H9 (cell line): ENCODE results near the gene SPAG7. TPM values are rescaled to one million over a fixed set of nuclear protein-coding genes. Genes with fewer than 3 reads are reported as not detected.

Experiments
- DNase-seq: peaks from one replicate; pipeline ENCODE4 v3.0.0-alpha.2; 2017
- H2AFZ ChIP-seq: one replicate; pipeline ENCODE4 v1.6.1; 2013; ENCODE audit warnings: mild to moderate bottlenecking, low read length, control low read depth, moderate library complexity
- H2AK5ac ChIP-seq: 2 replicates; pipeline ENCODE4 v1.6.1; 2013; ENCODE audit warnings: low read length, control low read depth, mixed read lengths; ENCODE audit not compliant: insufficient read length
- H2BK120ac ChIP-seq: one replicate; pipeline ENCODE4 v1.6.1; 2013; ENCODE audit warnings: low read depth, mild to moderate bottlenecking, low read length, control low read depth, inconsistent platforms; ENCODE audit not compliant: poor library complexity, severe bottlenecking
- H2BK12ac ChIP-seq: 2 replicates; pipeline ENCODE4 v1.6.1; 2013; ENCODE audit warnings: low read length, control low read depth, mixed read lengths, low read depth; ENCODE audit not compliant: insufficient read length
- H2BK15ac ChIP-seq: 2 replicates; pipeline ENCODE4 v1.6.1; 2013; ENCODE audit warnings: low read depth, low read length, control low read depth
- H2BK20ac ChIP-seq: one replicate; pipeline ENCODE4 v1.6.1; 2013; ENCODE audit warnings: low read depth, mild to moderate bottlenecking, low read length, control low read depth, inconsistent platforms; ENCODE audit not compliant: poor library complexity, severe bottlenecking
- H2BK5ac ChIP-seq: 2 replicates; pipeline ENCODE4 v1.6.1; 2013; ENCODE audit warnings: low read length, control low read depth, mixed read lengths; ENCODE audit not compliant: insufficient read length
- H3K14ac ChIP-seq: 2 replicates; pipeline ENCODE4 v1.6.1; 2013; ENCODE audit warnings: low read length, control low read depth; ENCODE audit not compliant: insufficient read depth
- H3K18ac ChIP-seq: 2 replicates; pipeline ENCODE4 v1.6.1; 2013; ENCODE audit warnings: low read depth, mild to moderate bottlenecking, mixed read lengths, low read length, control low read depth; ENCODE audit not compliant: insufficient read length
- H3K23ac ChIP-seq: 2 replicates; pipeline ENCODE4 v1.6.1; 2013; ENCODE audit warnings: low read length, control low read depth, mixed read lengths, low read depth; ENCODE audit not compliant: insufficient read length
- H3K23me2 ChIP-seq: 2 replicates; pipeline ENCODE4 v1.6.1; 2013; ENCODE audit warnings: low read depth, mild to moderate bottlenecking, mixed read lengths, low read length, control low read depth; ENCODE audit not compliant: insufficient read length, poor library complexity, severe bottlenecking
- H3K27ac ChIP-seq: 2 replicates; pipeline ENCODE4 v1.5.1; 2013; ENCODE audit warnings: low read length, control low read depth, mixed read lengths, low read depth; ENCODE audit not compliant: insufficient read length
- H3K27me3 ChIP-seq: 2 replicates; pipeline ENCODE4 v1.6.1; 2013; ENCODE audit warnings: low read length, control low read depth, inconsistent platforms; ENCODE audit not compliant: insufficient read depth
- H3K4ac ChIP-seq: 2 replicates; pipeline ENCODE4 v1.6.1; 2013; ENCODE audit warnings: low read depth, mild to moderate bottlenecking, control low read depth, inconsistent platforms, low read length, moderate library complexity
- H3K4me1 ChIP-seq: 2 replicates; pipeline ENCODE4 v1.6.1; 2013; ENCODE audit warnings: low read length, control low read depth, inconsistent platforms; ENCODE audit not compliant: insufficient read depth
- H3K4me2 ChIP-seq: 2 replicates; pipeline ENCODE4 v1.6.1; 2013; ENCODE audit warnings: low read length, control low read depth, mixed read lengths; ENCODE audit not compliant: insufficient read length, insufficient read depth
- H3K56ac ChIP-seq: 2 replicates; pipeline ENCODE4 v1.6.1; 2013; ENCODE audit warnings: low read depth, mild to moderate bottlenecking, mixed read lengths, low read length, control low read depth; ENCODE audit not compliant: insufficient read length
- H3K79me1 ChIP-seq: 2 replicates; pipeline ENCODE4 v1.6.1; 2013; ENCODE audit warnings: low read depth, mild to moderate bottlenecking, moderate library complexity, low read length, control low read depth, inconsistent platforms; ENCODE audit not compliant: insufficient read depth, poor library complexity, severe bottlenecking
- H3K79me2 ChIP-seq: 2 replicates; pipeline ENCODE4 v1.6.1; 2013; ENCODE audit warnings: low read length, control low read depth, inconsistent platforms; ENCODE audit not compliant: insufficient read depth
- H3K9ac ChIP-seq: 2 replicates; pipeline ENCODE4 v1.6.1; 2013; ENCODE audit warnings: low read length, control low read depth, mixed read lengths; ENCODE audit not compliant: insufficient read length; ENCODE audit errors: extremely low read depth
- H3K9me3 ChIP-seq: one replicate; pipeline ENCODE4 v1.6.1; 2013; ENCODE audit warnings: low read depth, low read length, inconsistent platforms; ENCODE audit not compliant: control insufficient read depth
- H3T11ph ChIP-seq: one replicate; pipeline ENCODE4 v1.6.1; 2013; ENCODE audit warnings: mild to moderate bottlenecking, low read length, control low read depth, inconsistent platforms
- H4K20me1 ChIP-seq: one replicate; pipeline ENCODE4 v1.6.1; 2013; ENCODE audit not compliant: control insufficient read depth, insufficient read length, insufficient read depth
- H4K5ac ChIP-seq: 2 replicates; pipeline ENCODE4 v1.6.1; 2013; ENCODE audit warnings: low read depth, mild to moderate bottlenecking, mixed read lengths, low read length, control low read depth; ENCODE audit not compliant: insufficient read length
- H4K8ac ChIP-seq: replicated peaks from 2 replicates; pipeline ENCODE4 v1.6.1; 2013; ENCODE audit warnings: low read length, control low read depth, mixed read lengths, low read depth; ENCODE audit not compliant: insufficient read length
- H4K91ac ChIP-seq: 2 replicates; pipeline ENCODE4 v1.6.1; 2013; ENCODE audit warnings: low read depth, mild to moderate bottlenecking, moderate library complexity, mixed read lengths, low read length, control low read depth; ENCODE audit not compliant: insufficient read length
- H3K27ac Mint-ChIP-seq, 3 experiments: 2 replicates in 2 of 3; 3 replicates in 1 of 3; pipeline ENCODE4 v1.8.0; 2020 to 2021; ENCODE audit warnings: mixed read lengths in 3 of 3, mild to moderate bottlenecking in 1 of 3, moderate library complexity in 1 of 3
- H3K27me3 Mint-ChIP-seq: 2 replicates; pipeline ENCODE4 v1.8.0; 2021; ENCODE audit warnings: low read depth, mild to moderate bottlenecking, moderate library complexity, mixed read lengths
- H3K36me3 Mint-ChIP-seq, 3 experiments: 2 replicates in 2 of 3; 3 replicates in 1 of 3; pipeline ENCODE4 v1.8.0; 2020 to 2021; ENCODE audit warnings: low read depth in 3 of 3, mixed read lengths in 3 of 3; ENCODE audit not compliant: insufficient read depth in 1 of 3
- H3K4me1 Mint-ChIP-seq, 2 experiments: 2 replicates each; pipeline ENCODE4 v1.8.0; 2020; ENCODE audit warnings: mixed read lengths in 2 of 2
- H3K4me3 Mint-ChIP-seq, 2 experiments: 2 replicates in 1 of 2; 3 replicates in 1 of 2; pipeline ENCODE4 v1.8.0; 2020 to 2021; ENCODE audit warnings: mild to moderate bottlenecking in 2 of 2, mixed read lengths in 2 of 2, moderate library complexity in 1 of 2
- H3K9me3 Mint-ChIP-seq, 2 experiments: 2 replicates in 1 of 2; 3 replicates in 1 of 2; pipeline ENCODE4 v1.8.0; 2020; ENCODE audit warnings: mild to moderate bottlenecking in 2 of 2, mixed read lengths in 2 of 2, moderate library complexity in 1 of 2
- CTCF ChIP-seq: fragments of 200-600 bp; sonication (generic); conservative IDR thresholded peaks from 3 replicates; pipeline ENCODE4 v1.8.0; 2021; ENCODE audit warnings: antibody characterized with exemption, mild to moderate bottlenecking
- WGBS: extraction: QIAGEN DNeasy Blood & Tissue Kit; methylation state at CpG from one replicate; pipeline ENCODE4 v1.1.7; 2013; ENCODE audit warnings: missing lambda C conversion rate, low lambda C conversion rate, mixed read lengths; ENCODE audit not compliant: insufficient read length; ENCODE audit errors: extremely low coverage; 5-methylcytosine and 5-hydroxymethylcytosine counted together
- total RNA-seq: library from RNA; stranded (reverse); gene quantifications from 2 replicates; pipeline ENCODE4 v1.2.1, GENCODE V29; 2021

Gene SPAG7
- total RNA-seq, 1 experiment from 2014 or later, result 102 TPM

GRCh38 chr17:4920351-4921048 is 47.1 kb downstream of the SPAG7 start:
- Histone ChIP-seq H3K4me2 (no peak overlapping the region), H3K23me2 (no peaks in the 10 kb centered on the region), H3K56ac (no peak overlapping the region), H2BK20ac (no peak overlapping the region), H3K9ac (no peak overlapping the region), H4K20me1 (no peaks in the 10 kb centered on the region), H2AFZ (no peak overlapping the region), H3K14ac (no peak overlapping the region), H2BK5ac (no peak overlapping the region), H4K8ac (no peak overlapping the region), H3K4ac (no peak overlapping the region), H4K5ac (no peak overlapping the region), H3T11ph (no peak overlapping the region), H3K18ac (no peak overlapping the region), H2BK120ac (no peak overlapping the region), H3K79me1 (no peaks in the 10 kb centered on the region), H2BK15ac (no peak overlapping the region), H3K79me2 (no peaks in the 10 kb centered on the region), H4K91ac (no peak overlapping the region), H3K27me3 (no peaks in the 10 kb centered on the region), H2BK12ac (no peak overlapping the region), H3K9me3 (no peaks in the 10 kb centered on the region), H3K27ac (no peak overlapping the region), H3K23ac (no peak overlapping the region), H2AK5ac (no peak overlapping the region), H3K4me1 (peaks cover 3% of the 10 kb centered on the region; the same call in 1 of the 2 replicates)
- H3K36me3 Mint-ChIP-seq, result no peaks in the 10 kb centered on the region
- no peak for TF ChIP-seq CTCF
- no CpG with 5 or more reads among the region's 10 CpGs for WGBS
- no peaks in the 10 kb centered on the region; the same call in 1 of the 2 replicates for H3K27me3 Mint-ChIP-seq
- H3K9me3 Mint-ChIP-seq, result no peaks in the 10 kb centered on the region
- H3K27ac Mint-ChIP-seq, result no peak overlapping the region
- no peak for DNase-seq
- H3K4me3 Mint-ChIP-seq, result no peak overlapping the region
- H3K4me1 Mint-ChIP-seq, result peaks cover 7% of the 10 kb centered on the region in 2 experiments
